GM13976 (cell line): Measurements from ENCODE around the gene ACO1.
"Not testable (repeated sequence)": the region's sequence is repeated elsewhere in the genome, so short reads cannot be mapped to it uniquely, and the experiment has no call there.

Experiments
- DNase-seq: peaks from one replicate; pipeline ENCODE4 v3.0.0; 2012; ENCODE audit warnings: low spot score
- in situ Hi-C: fragments of 300-500 bp; cut with MboI; formaldehyde crosslinking; loops from one replicate; pipeline ENCODE4 v1.12.0; 2022; ENCODE audit warnings: low sequenced_read_pairs, mixed read lengths, inconsistent platforms; ENCODE audit not compliant: unreplicated experiment
- TF ChIP-seq, protein P1 (sequence below): IDR thresholded peaks from 2 replicates; pipeline ENCODE4 v1.5.1; 2012; ENCODE audit warnings: borderline replicate concordance, mild to moderate bottlenecking; ENCODE audit not compliant: insufficient read depth; ENCODE audit errors: extremely low read depth, missing control alignments, control extremely low read depth

ACO1 gene

DNA sequence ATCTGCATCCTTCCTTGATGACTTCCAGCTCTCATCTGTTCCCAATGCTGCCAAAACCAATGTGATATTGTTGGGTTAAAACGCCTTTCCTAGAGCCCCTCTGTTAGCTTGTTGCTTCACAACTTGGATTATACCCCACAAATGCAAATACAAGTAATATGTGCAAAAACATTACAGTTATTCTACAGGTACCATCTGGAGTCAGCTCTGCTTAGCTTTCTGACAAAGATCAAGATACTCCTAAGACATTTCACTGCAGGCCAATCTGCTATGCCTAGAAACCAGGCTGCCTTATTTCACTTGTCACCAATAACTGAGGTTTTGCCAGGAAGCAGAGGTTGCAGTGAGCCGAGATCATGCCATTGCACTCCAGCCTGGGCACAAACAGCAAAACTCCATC lies 36.9 kb upstream of the ACO1 start:
- no peak for DNase-seq
- in situ Hi-C loops, result no loop called here
- TF ChIP-seq, protein P1, sequence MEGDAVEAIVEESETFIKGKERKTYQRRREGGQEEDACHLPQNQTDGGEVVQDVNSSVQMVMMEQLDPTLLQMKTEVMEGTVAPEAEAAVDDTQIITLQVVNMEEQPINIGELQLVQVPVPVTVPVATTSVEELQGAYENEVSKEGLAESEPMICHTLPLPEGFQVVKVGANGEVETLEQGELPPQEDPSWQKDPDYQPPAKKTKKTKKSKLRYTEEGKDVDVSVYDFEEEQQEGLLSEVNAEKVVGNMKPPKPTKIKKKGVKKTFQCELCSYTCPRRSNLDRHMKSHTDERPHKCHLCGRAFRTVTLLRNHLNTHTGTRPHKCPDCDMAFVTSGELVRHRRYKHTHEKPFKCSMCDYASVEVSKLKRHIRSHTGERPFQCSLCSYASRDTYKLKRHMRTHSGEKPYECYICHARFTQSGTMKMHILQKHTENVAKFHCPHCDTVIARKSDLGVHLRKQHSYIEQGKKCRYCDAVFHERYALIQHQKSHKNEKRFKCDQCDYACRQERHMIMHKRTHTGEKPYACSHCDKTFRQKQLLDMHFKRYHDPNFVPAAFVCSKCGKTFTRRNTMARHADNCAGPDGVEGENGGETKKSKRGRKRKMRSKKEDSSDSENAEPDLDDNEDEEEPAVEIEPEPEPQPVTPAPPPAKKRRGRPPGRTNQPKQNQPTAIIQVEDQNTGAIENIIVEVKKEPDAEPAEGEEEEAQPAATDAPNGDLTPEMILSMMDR, result no peak

GRCh38 chr9:32348106-32348695 lies 36.2 kb upstream of the ACO1 start:
- in situ Hi-C loops, result no loop called here
- no peak for DNase-seq
- TF ChIP-seq, protein P1, result no peak

- TF ChIP-seq, protein P1, result no peak
- no peak for DNase-seq
- in situ Hi-C loops, result no loop called here
These were observed 35.4 kb upstream of the ACO1 start for GRCh38 chr9:32349013-32349412.

DNA sequence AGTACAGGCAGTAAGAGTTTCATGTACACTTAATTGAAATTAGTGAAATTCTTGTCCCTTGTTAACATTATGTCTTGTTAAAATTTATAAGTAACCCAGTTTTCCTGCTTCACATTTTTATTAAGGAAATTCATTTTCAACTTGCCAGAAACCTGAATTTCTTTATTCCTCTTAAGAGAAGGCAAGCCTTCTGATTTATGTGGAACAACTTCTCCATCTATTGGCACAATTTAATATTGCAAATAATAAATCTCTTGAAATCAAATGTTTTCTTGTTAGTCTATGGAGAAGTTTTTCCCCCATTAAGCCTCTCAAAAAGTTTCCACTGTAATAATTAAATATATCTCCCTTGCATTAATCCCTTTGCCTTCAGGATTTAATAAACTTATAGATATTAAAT lies 33.8 kb upstream of the ACO1 start:
- no peak for DNase-seq
- in situ Hi-C loops, result no loop called here
- TF ChIP-seq, protein P1, result no peak

- TF ChIP-seq, protein P1, result no peak
- no peak for DNase-seq
- in situ Hi-C loops, result no loop called here
These were observed 32.6 kb upstream of the ACO1 start for GRCh38 chr9:32351845-32352244.

GRCh38 chr9:32353476-32353875 lies 31.0 kb upstream of the ACO1 start:
- DNase-seq, in situ Hi-C loops: not testable (repeated sequence)

- no peak for DNase-seq
- in situ Hi-C loops, result no loop called here
- TF ChIP-seq, protein P1, result no peak
These were observed 25.0 kb upstream of the ACO1 start for GRCh38 chr9:32359452-32359851.
